NCI-H1694 treated with DMSO at 0.1 percent for 48 hours (cell line): ENCODE results near the gene LRRC8C.

Experiments
- DNase-seq: peaks from one replicate; lab custom pipeline; 2025; lab: John Stamatoyannopoulos, UW

LRRC8C gene

DNA sequence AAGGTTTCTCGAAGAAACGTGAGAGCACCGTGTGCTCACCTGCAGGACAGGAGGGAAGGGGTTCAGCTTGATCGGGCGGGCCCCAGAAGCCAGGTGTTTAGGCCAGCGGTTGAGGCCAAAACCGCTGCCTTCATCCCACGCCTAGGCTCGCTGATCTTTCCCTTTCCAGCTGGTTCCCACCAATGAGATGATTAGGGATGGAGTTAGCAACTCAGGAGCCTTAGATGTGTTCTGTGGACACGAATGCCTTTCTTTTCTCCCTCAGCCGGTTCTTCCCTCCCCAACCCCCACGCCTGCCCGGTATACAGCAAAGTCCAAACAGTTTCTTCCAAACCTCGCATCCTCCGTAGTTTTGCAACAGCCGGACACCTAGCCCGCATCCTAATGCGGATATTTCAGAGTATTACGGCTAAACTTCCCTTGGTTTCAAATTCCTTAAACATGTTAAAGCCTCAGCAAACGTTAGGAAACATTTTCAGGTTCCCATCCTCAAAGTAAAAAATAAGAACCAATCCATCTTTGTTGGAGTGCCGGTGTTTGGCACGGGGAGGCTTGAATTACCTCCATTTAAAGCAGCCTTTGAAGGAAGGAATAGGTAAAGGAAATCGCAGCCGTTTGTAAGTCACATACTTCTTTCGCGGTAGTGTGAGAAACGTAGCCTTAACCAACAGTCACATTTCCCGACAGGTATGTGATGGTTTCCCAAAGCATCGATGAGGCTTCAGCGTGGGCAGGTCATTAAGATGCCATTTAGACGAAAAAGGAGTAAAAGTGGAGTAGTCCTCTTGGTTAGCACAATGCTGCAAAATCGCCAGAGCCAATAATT is 1.1 kb downstream of the LRRC8C start:
- no peak for DNase-seq

DNA sequence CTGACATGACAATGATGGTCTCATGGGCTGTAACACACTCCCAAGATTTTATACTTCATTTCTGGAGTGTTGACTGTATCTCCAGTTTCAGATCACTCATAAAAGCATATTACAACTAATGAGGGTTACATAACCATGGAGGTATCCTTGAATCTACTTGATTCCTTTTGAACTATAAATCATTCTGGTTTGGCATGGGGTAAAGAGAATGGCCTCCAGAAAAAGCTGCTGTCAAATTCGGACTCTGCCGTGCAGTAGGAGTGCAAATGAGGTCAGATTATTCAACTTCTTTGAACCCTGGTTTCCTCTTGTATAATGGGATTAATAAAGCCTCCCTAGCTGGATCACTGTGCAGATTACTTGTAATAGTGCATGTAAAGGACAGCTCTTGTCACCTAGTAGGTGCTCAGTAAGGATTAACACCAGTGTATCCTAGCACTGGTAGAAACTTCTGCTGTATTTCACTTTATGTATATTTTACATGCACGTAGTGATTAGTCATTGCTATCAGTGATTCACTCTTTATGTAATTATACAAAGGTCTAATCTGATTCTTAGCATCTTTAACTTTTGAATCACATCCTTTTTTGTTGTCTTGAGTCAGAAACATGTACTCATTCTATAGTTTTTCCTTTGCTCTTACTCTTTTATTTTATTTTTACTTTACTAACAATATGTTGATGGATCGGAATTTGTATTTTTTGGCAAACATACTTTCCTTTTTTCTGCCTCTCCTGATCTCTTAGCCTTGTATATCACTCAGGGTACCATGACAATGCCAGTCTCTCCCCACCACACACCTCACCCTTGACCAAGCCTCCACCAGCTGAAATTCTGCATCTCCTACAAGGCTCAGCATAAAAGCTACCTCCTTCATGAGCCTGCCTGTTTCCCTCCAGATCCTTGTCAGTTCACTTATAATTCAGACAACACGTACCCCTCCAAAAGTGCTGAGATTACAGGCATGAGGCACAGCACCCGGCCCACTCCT is 3.2 kb downstream of the LRRC8C start:
- DNase-seq = no peak

DNA sequence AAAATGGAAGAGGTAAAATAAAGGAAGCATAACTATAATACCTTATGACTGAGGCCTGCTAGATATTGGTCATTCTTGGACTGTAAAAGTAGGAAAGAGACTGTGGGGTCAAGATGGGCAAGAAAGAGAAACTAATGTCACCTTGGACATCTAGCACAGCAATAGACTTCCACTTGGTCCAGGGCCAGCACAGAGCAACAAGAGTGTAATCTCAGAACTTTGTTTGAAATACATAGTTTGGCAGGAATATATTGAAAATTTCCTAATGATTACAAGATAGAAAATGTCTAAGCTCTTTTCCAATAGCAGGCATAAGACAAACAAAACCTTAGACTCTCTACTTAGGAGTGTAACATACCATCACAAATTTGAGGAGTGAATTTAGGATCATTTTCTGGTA is 4.6 kb downstream of the LRRC8C start:
- DNase-seq = no peak

DNA sequence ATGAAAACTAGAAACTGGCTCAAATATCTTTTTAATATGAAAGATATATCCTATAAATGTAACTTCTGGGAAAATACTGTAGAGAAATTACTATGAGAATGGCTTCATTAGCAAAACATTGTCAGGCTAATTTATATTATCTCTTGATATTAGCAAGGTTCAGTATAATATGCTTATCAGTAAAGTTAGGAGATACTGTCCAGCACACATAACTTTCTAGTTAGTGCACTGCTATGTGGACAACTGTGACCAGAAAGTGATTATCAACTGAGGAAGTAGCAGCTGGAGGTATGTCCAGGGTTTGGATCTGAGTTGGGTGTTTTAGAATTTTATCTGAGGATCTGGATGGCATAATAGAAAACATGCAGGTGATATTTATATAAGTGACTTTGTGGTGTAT is 7.5 kb downstream of the LRRC8C start:
- DNase-seq = no peak

DNA sequence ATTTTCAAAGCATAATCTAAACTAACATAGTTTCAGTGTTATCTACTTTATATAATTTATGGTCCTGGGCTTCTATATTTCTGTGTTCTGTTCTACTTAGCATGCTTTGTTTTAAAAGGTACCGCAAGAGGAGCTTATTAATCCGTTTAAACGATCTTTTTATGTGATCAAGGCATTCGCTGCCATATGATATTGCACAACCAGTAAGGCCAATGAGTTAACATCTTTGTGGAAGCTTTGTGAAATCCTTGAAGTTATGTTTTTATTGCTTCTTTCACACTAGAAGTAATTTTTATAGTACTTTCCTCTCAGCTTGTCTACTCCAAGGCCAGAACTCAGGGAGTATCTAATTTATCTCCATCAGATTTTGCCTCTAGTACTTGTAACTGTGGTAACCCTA is 8.9 kb downstream of the LRRC8C start:
- DNase-seq = no peak

DNA sequence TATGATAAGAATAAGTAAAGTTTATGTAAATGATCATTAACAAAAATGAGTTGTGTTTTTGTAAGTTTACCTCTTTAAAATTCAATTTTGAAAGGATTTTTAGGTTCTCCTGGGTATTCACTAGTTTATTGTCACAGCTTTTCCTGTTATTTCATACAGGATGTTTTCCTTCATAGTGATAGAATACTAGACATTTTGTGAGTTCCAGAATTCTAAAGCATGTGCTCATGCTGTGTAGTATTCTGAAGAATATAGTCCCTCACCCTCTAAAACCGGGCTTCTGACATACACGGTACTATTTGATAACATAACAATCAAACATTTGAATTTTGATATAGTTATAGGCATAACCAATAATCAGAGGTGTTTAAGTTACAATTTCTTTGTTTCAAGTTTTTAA is 10.7 kb downstream of the LRRC8C start:
- DNase-seq = no peak

DNA sequence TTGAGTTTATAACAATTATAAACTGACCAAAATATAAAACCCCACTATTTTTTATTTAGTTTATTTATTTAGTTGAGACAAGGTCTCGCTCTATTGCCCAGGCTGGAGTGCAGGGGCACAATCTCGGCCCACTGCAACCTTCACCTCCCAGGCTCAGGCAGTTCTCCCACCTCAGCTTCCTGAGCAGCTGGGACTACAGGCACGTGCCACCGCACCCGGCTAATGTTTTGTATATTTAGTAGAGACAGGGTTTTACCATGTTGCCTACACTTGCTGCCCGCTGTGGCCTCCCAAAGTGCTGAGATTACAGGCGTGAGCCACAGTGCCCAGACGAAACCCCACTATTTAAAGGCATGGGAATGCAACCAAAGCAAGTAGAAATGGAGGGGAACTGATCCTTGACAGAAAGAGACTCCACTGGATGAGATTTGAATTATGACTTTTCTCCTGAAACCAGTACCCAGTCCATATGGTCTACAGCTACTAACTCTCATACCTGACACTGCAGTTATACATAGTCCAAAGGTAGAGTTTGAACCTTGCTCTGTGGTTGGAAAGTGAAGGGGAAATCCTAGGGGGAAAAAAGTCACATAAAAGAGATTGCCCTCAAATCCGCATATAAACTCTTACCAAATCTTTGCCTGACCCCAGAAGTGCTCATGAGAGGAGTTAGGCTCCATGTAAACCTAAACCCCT is 11.3 kb downstream of the LRRC8C start:
- DNase-seq = no peak

DNA sequence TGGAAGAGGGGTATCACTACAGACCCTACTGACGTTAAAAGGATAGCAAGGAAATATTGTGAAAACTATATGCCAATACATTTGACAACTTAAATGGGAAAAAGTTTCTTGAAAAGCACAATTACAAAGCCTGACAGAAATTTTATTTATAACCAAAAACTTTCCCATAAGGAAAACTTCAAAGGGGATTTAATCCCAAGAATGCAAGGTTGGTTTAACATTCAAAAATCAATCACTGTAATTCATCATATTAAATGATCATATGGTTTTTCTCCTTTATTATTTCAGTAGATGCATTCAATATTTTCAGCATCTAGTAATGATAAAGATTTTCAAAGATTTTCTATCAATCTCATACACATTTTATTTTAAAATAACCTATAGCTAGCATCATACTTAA is 13.3 kb downstream of the LRRC8C start:
- DNase-seq = no peak

DNA sequence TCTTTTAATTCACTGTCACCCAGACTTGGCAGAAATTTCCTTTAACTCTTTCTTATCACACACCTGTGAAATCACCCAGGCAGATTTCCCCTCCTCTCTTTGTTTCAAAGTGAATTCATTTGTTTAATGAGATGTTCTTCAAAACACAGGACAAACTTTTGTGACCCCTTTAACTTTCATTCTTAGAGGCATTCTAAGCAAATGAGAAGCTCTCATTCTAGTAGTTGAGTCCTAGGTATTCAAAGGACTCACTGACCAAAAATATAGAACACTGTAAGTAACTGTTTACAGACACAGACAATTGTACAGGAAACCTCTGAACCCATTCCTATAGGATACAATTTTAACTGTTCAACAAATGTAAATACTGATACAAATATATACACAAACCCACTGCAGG is 16.9 kb downstream of the LRRC8C start:
- DNase-seq = no peak

DNA sequence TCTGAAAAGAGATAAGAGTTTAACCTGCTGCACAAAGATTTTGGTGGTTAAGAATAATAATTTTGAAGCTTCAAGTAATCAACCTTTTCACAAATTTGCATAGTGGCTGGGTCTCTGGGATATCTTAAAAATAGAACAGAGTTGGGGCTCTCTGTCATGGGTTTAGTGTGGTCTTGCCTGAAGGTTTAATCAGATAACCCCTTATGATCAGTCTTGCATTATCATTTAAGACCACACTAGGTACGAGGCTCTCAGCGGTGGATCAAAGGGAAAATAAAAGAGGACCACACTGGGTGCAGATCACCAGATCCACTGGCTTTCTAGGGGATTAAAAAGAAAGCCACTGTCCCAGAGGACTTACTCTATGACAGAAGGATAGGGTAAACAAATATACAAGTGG is 19.5 kb downstream of the LRRC8C start:
- DNase-seq = no peak

DNA sequence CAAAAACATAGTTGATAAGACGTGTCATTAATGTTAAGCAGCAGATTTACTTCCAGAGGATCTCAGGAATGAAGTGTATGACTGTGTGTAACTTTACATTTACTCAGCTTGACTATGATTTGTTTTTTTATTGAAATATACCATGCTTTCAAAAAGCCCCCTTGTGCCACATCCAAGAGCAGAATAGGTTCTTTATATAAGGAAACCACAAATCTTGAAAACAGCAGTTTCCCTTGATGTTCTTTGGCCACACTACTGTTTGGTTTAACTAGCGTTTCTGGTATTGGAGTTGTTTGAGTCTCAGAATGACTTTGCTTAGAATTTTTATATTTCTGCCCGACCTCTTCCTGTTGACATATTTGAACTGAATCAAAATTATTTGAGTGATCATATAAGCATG is 25.0 kb downstream of the LRRC8C start:
- no peak for DNase-seq

DNA sequence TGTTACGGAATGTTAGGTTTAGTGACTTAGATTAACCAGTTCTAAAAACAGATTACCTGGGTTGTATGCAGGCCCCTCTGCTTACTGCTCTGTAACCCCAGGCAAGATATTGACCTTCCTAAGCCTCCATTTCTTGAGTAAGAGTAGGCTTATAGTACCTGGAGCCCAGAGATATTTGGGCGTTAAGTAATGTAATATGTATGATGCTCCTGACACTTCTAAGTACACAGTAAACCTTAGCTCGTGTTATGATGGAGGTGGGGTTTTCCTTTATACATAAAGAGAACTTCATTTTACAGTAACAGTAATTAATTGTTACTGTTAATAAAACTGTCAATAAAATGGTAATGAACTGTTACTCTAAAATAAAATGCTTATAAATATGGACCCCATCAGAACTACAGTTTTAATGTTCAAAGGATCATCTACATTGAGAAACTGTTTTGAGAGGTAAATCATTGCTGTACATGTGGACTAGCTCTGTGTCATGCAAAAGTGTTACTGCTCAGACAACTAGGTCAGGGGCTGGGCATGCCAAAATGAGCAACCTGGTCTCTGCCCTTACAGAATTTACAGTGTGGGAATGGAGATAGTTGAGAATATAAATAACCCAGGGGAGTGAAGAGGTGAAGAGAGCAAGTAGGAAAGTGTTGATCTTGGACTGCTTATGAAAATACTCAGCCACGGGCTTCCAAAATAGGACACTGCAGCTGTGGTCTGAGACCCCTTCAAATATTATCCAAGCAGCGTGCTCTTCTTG is 26.6 kb downstream of the LRRC8C start:
- DNase-seq = no peak

DNA sequence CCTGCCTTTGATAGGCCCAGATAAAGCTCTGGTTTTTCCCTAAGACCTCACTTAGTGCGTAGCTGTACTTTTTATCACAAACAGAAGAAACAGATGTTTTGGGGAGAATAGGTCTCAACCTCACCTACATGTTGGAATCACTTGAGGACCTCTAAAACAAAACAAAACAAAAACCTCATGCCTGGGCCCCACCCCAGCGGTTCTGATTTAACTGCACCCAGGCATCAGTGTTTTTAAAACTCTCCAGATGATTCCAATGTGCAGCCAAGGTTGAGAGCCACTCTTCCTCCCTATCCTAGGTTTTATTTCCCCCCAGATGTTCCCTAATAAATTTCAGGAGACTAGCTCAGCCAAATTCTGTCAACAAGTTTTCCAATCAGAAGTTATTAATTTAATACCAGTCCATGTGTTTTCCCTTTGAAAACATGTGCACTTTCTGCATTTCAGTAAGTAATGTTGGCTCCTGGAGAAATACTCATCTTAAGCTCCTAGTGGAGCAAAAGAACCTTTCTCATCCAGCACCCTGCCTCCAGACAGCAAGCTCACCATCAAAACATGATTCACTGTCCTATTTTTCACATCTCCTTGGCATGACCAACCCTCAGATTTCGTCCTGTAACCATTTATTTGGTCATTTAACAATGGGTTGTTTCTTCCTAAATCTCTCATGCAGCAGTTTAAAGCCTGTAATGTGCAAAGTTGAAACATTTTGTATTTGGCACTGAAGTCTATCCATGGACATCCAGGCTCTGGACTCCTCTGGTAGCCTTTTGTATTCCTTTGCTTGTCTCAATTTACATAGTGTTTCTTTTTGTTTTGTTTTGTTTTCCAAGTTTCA is 27.5 kb downstream of the LRRC8C start:
- no peak for DNase-seq

DNA sequence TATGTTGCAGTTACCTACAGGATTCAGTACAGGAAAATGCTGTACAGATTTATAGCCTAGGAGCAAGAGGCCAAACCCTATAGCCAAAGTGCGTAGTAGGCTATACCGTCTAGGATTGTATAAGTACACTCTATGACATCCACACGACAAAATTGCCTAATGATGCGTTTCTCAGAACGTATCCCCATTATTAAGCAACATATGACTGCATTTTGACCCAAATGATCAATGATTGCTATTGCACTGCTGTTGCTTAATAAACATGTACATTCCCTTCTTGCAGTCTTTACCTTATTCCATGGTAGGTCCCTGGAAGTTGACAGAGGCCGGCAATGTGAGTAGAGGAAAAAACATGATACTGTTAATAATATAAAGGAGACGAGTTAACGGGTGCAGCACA is 33.0 kb downstream of the LRRC8C start:
- no peak for DNase-seq

DNA sequence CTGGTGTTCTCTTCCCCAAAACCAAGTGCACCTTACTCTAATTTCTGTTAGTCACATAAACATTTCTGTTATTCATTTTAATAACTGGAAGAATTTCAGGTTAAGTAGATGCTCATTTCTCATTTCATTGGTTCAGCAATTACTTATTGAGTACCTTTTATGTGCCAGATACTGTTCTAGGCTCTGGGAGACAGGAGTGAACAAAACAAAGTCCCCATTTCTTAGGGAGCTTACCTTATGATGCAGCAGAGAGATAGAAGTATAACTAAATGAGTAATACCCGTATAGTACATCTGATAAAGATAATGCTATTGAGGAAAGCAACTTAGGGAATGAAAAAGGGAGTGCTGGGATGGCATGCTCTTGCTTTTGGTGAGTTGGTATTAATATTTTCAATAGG is 33.7 kb downstream of the LRRC8C start:
- no peak for DNase-seq

DNA sequence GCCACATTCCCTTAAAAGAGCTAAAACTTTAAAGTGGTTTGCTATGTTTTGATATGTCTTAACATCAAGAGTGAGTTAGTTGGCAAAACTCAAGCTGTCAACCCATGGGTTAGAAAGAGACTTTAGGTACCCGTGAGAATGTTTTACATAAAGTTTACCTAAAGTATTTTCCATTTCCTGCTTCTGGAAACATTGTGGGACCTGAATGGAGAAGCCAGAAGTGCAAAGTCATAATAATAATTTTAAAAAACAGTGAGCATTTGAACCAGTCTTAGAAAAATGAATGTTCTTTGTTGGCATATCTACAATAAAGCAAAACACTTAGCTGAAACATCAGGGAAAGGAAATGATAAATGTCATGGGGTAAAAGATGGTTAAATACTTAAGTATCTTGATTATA is 34.8 kb downstream of the LRRC8C start:
- no peak for DNase-seq

DNA sequence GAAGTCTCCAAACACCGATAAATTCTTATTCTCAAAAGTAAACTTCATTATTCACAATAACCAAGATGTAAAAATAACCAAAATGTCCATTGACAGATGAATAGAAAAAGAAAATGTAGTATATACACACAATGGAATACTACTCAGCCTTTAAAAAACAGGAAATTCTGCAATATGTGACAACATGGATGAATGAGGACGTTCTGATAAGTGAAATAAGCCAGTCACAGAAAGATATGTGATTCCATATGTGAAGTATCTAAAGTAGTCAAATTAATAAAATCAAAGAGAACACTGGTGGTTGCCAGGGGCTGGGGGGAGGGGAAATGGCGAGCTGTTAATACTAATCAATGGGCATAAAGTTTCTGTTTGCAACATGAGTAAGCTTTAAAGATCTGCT is 36.0 kb downstream of the LRRC8C start:
- no peak for DNase-seq

DNA sequence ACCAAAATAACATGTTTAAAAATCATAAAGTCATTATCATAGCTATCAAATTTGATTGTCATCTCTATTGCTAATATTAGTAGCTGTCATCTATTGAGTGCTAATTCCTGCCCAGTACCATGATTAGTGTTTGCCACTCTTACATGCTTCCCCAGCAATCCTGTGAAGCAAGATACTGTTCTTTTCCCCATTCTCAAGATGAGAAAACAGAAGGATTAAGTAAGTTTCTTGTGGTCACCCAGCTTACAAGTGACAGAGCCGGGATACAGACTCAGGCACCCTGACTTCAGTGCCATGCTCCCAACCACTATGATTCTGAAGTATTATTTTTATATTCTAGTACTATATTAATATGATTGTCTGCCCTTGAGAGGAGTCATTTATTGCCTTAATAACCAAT is 36.5 kb downstream of the LRRC8C start:
- DNase-seq = no peak

DNA sequence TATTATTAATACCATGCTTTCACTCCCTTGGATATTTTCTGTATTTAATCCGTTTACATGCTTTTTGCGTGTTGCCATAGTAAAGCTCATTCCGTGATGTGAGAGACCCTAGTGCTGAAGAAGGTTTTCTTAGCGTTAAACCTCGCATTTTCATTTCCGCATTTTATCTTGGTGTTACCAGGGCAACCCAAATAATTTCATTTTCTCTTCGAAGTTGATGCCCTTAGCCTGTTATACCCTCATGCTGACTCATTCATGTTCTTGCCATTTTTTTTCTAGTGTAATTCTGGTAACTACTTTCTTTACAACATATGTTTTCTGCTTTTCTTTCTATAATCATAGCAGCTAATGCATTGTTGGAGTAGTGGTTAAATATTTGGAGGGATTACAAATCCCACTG is 37.2 kb downstream of the LRRC8C start:
- DNase-seq = no peak

DNA sequence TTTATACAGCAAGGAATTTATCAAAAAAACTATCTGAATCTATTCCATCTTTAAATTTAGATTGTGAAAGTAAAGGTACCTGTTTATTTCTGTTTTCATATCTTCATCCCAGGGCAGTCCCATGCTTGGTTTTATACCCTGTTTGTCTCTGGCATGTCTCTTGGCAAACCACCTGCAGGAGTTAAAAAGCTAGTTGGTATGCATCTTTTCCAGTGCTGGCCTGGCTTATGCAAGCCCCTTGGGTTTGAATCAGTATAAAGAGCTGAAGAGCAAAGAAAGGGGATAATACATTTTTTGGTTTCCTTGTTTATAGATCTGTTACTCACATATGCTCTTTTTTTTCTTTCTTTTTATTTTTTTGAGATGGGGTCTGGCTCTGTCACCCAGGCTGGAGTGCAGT is 37.8 kb downstream of the LRRC8C start:
- DNase-seq = no peak
